AG04449 (cell line): Measurements from ENCODE around the gene BMP8B.

Experiments
- CTCF ChIA-PET: fragments of 350-600 bp; formaldehyde crosslinking; extraction: SDS; loops from one replicate; lab custom pipeline; 2021; ENCODE audit warnings: antibody characterized with exemption; lab: Yijun Ruan, JAX
- POLR2A ChIA-PET: fragments of 400-600, 350-600 bp; formaldehyde crosslinking; extraction: SDS; loops from one replicate; lab custom pipeline; 2020; ENCODE audit warnings: antibody characterized with exemption, inconsistent platforms; lab: Yijun Ruan, JAX
- DNase-seq: peaks from one replicate; pipeline ENCODE4 v3.0.0-alpha.2; 2010; ENCODE audit warnings: low read depth, low spot score
- H3K4me3 ChIP-seq: 2 replicates; pipeline ENCODE4 v1.5.1; 2011; ENCODE audit warnings: low read depth, mild to moderate bottlenecking, control low read depth, low read length
- CTCF ChIP-seq: IDR thresholded peaks from one replicate; pipeline ENCODE4 v1.5.1; 2011; ENCODE audit warnings: mild to moderate bottlenecking, moderate library complexity, low read length, control low read depth, inconsistent platforms; ENCODE audit not compliant: insufficient read depth; ENCODE audit errors: missing control alignments

Gene BMP8B

GRCh38 chr1:39816415-39817090, 27.9 kb upstream of the BMP8B start:
- CTCF ChIA-PET, result interaction anchor here (0.6 to 16.9 kb wide), 31 partner anchors 10 to 215 kb away, joined by 3 to 206 read pairs (median 5); partner anchors contain the start of gene MYCL
- no peak overlapping the region for H3K4me3 ChIP-seq
- peak; percentile 49 for DNase-seq
- peak; percentile 81 for TF ChIP-seq CTCF
- POLR2A ChIA-PET, result no interaction called here

GRCh38 chr1:39812913-39813312, 24.2 kb upstream of the BMP8B start:
- no peak overlapping the region for H3K4me3 ChIP-seq
- no peak for TF ChIP-seq CTCF
- no peak for DNase-seq
- CTCF ChIA-PET, result interaction anchor here (6.0 to 16.9 kb wide), 3 partner anchors 12 to 160 kb away, joined by 41 to 206 read pairs (median 191); partner anchors contain the start of gene MYCL
- POLR2A ChIA-PET, result no interaction called here

GRCh38 chr1:39808784-39809517, 20.3 kb upstream of the BMP8B start:
- no peak for TF ChIP-seq CTCF
- H3K4me3 ChIP-seq, result no peak overlapping the region
- ChIA-PET CTCF (interaction anchor here (2.0 kb wide), 1 partner anchor 165 kb away, joined by 7 read pairs; no protein-coding TSS in a partner anchor), POLR2A (no interaction called here)
- DNase-seq, result no peak

GRCh38 chr1:39805385-39805784, 16.7 kb upstream of the BMP8B start:
- TF ChIP-seq CTCF, result no peak
- POLR2A ChIA-PET, result no interaction called here
- CTCF ChIA-PET, result interaction anchor here (0.9 kb wide), 1 partner anchor 227 kb away, joined by 3 read pairs; no protein-coding TSS in a partner anchor
- H3K4me3 ChIP-seq, result no peak overlapping the region
- no peak for DNase-seq

GRCh38 chr1:39802496-39803260, 14.0 kb upstream of the BMP8B start:
- ChIA-PET POLR2A (no interaction called here), CTCF (interaction anchor here (0.7 to 5.8 kb wide), 4 partner anchors 13 to 171 kb away, joined by 3 to 41 read pairs (median 4); no protein-coding TSS in a partner anchor)
- no peak for TF ChIP-seq CTCF
- no peak for DNase-seq
- H3K4me3 ChIP-seq, result no peak overlapping the region
